NCI-H748 treated with DMSO at 0.1 percent for 48 hours (cell line): ENCODE data around the gene SPTSSA.
"Not testable (repeated sequence)": the region's sequence is repeated elsewhere in the genome, so short reads cannot be mapped to it uniquely, and the experiment has no call there.

ENCODE experiments used
- DNase-seq: peaks from one replicate; lab custom pipeline; 2025; lab: John Stamatoyannopoulos, UW

Gene SPTSSA

DNA sequence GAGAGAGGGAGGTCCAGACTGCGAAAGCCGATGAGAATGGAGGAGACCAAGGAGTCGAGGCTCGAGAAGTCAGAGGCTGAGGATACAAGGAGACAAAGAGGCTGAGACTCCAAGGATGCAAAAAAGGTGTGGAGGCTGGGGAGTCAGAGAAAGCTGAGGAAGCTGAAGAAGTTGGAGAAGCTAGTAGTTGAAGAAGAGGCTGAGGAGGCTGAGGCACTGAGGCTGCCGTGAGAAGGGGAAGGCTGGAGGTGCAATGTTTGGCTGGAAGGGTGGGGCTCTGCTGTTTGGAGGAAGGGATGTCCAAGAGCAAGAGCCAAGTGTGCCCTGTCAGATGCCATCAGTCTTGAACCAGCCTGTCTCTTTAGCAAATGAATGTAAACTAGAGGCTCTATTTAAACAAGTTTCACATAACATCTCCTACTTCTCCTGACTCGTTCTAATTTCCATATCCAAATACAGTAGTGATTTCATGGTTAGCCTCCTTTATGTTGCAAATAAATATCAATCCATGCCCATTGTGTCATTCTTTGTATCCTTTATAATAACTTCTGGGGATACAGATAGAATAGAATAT, 10.8 kb upstream of the SPTSSA start:
- no peak for DNase-seq

GRCh38 chr14:34470319-34470718, 8.3 kb upstream of the SPTSSA start:
- no peak for DNase-seq

- no peak for DNase-seq
Measured at GRCh38 chr14:34466691-34467090, 4.7 kb upstream of the SPTSSA start.

- DNase-seq = no peak
Measured at GRCh38 chr14:34465069-34465859, 3.2 kb upstream of the SPTSSA start.

DNA sequence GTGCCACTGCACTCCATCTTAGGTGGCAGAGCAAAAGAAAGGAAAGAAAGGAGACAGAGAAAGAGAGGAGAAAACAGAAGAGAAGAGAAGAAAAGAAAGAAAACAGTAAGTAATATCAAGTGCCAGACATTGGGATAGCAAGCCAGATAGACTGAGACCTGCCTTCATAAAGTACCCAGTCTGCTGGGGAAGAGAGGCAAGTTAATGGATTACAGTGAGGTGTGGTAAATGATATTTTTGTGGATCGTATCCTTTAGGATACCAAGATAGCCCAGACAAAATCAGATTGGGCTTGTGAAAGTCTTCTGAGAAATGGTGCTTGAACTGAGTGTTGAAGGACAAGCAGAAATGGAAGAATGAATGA, 1.5 kb upstream of the SPTSSA start:
- DNase-seq = no peak

GRCh38 chr14:34461334-34462131, 507 bp downstream of the SPTSSA start:
- DNase-seq = peak; percentile 24

DNA sequence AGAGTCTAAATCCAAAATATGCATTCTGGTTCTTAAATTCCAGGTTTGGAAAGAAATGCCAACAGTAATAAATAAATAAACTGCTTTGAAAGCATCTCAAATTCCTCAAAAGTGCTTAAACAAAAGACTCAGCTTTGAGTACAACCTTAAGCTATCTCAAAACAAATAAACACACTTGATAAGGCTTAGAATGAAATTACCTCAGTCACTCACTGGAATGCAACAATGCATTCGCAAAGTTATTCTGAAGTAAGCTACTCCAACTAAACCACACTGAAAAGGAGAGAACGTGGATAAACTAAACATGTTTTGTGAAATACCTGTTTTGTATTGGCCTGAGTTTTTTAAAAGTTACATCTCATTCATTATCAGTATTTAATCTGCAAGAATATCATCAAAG, 1.2 kb downstream of the SPTSSA start:
- no peak for DNase-seq

DNA sequence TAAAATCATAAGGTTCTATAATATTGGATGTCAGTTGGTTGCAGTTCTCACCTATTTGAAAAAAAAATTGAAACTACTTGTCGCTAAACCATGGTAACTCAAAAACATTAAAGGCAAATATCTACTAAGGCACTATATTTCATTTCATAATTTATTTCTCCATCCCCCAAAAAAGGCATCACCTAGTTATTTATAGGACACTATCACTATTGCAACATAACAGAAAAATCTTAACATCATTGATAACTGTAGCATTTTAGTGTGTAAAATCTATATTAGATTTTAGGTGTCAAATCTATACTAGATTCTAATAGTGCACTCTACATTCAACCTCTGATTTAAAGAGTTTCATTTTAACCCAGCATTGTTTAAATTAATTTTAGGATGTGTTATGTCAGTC, 1.7 kb downstream of the SPTSSA start:
- DNase-seq = no peak

- DNase-seq = no peak
Measured at GRCh38 chr14:34457186-34457585, 4.9 kb downstream of the SPTSSA start.

GRCh38 chr14:34453226-34453625, 8.8 kb downstream of the SPTSSA start:
- no peak for DNase-seq

- DNase-seq = no peak
Measured at GRCh38 chr14:34452258-34452822, 9.7 kb downstream of the SPTSSA start.

DNA sequence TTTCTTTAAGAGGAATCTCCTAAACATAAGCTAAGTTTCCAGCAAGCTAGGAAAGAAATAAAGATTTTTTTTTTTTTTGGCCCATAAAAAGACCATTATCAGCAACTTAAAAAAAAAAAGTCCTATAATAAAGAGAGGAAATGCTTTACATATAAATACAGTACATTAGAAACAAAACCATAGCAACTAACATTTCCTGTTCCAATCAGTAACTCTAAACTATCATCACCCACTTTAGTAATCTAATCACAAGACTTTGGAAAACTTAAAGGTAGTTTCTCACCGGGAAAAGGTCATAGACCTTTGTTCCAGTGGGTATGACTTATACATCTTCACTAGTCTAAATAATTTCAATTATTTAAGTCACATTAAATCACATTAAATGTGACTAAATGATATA, 11.1 kb downstream of the SPTSSA start:
- peak; percentile 89 for DNase-seq

DNA sequence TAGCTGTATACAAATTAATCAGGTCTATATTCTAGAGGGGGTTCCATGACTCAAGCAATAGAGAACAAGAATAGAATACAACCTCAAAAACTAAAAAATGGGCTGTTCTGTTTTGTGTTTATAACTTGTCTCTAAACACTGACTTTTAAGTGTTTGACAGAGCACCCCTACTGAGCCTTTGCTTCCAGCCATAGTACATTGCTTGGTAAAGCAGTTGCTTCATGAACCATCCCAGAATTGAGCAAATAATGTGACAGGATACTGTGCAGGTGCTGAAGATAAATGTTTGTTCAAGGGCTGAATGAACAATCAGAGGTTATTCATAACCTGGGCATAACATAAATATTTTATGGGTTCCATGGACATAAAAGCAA, 11.5 kb downstream of the SPTSSA start:
- peak; percentile 98 for DNase-seq

GRCh38 chr14:34449819-34450541, 12.1 kb downstream of the SPTSSA start:
- peak; percentile 94 for DNase-seq

DNA sequence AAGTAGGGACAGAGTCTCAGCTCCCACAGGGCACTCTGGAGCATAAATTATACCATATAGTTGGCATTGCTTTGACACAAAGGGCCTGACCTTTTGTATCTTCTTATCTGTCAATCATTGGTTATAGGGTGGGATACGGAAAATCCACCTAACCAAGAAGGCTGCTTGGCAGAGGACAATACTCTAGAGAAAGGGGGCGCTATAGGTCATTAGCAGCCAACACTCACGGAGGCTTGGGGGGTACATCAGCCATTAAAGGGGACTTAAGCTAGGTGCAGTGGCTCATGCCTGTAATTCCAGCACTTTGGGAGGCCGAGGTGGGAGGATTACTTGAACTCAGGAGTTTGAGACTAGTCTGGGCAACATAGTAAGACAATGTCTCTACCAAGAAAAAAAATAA, 22.9 kb downstream of the SPTSSA start:
- no peak for DNase-seq

- no peak for DNase-seq
Measured at GRCh38 chr14:34438438-34438837, 23.6 kb downstream of the SPTSSA start.

GRCh38 chr14:34437729-34438080, 24.3 kb downstream of the SPTSSA start:
- DNase-seq = no peak

- no peak for DNase-seq
Measured at GRCh38 chr14:34436960-34437728, 24.9 kb downstream of the SPTSSA start.

GRCh38 chr14:34436118-34436905, 25.7 kb downstream of the SPTSSA start:
- DNase-seq = no peak

GRCh38 chr14:34433957-34434356, 28.1 kb downstream of the SPTSSA start:
- no peak for DNase-seq

DNA sequence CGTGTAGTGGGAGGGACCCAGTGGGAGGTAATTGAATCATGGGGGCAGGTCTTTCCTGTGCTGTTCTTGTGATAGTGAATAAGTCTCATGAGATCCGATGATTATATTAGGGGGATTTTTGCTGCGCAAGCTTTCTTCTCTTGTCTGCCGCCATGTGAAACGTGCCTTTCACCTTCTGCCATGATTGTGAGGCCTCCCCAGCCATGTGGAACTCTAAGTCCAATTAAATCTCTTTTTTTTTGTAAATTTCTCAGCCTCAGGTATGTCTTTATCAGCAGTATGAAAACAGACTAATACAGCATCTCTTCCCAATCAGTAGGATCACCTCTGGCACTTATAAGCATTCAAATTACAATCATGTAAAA, 34.0 kb downstream of the SPTSSA start:
- not testable (repeated sequence) for DNase-seq
